ENCODE data around the gene FGR. TPM values are rescaled to one million over a fixed set of nuclear protein-coding genes. Genes with fewer than 3 reads are reported as not detected.

FGR gene
- polyA plus RNA-seq, 1 of the 3 experiments (the other 2 are of a cell fraction): not detected

- TF ChIP-seq SIN3A (IDR thresholded peaks at IDR 0.05; ENCODE audit: borderline replicate concordance, low read depth, low read length) (peak; percentile 78; the same call in 1 of the 2 replicates), REST (IDR thresholded peaks at IDR 0.05; ENCODE audit: low read depth, low read length) (no peak), RAD21 (IDR thresholded peaks at IDR 0.05; ENCODE audit: low read length) (peak; percentile 52), NFIC (IDR thresholded peaks at IDR 0.05; ENCODE audit: borderline replicate concordance) (no peak; the same call in 1 of the 2 replicates), CHD2 (IDR thresholded peaks at IDR 0.05; ENCODE audit: low read length, partially characterized antibody) (peak; percentile 48), ZBTB33 (IDR thresholded peaks at IDR 0.05; ENCODE audit: borderline replicate concordance, low read depth) (no peak), MEF2A (IDR thresholded peaks at IDR 0.05; ENCODE audit: borderline replicate concordance, low read depth) (no peak), SMC3 (IDR thresholded peaks at IDR 0.05; ENCODE audit: low read depth, low read length) (peak; percentile 16; the same call in 1 of the 2 replicates), GATA2 (CRISPR knock-in tag; IDR thresholded peaks at IDR 0.05) (no peak), TAF1 (IDR thresholded peaks at IDR 0.05; ENCODE audit: borderline replicate concordance, low read depth, low read length) (peak; percentile 34; the same call in 1 of the 2 replicates), EZH2phosphoT487 (IDR thresholded peaks at IDR 0.05; ENCODE audit: borderline replicate concordance, low read depth) (no peak), RFX5 (IDR thresholded peaks at IDR 0.05; ENCODE audit: low read length) (peak; percentile 71), MAX (IDR thresholded peaks at IDR 0.05; ENCODE audit: low read depth) (0 out of 2 replicates have a peak, but pooled peaks have one; percentile 1), ELF1 (IDR thresholded peaks at IDR 0.05) (no peak), NRF1 (IDR thresholded peaks at IDR 0.05; ENCODE audit: low read depth, low read length) (no peak), EP300 (IDR thresholded peaks at IDR 0.05; ENCODE audit: borderline replicate concordance in 1 of 2, low read depth in 1 of 2, low read length in 1 of 2) (peak in 1 of 2 experiments; percentile 35; a peak in 1 of 4 replicates), FOXJ3 (CRISPR knock-in tag; IDR thresholded peaks at IDR 0.05) (0 out of 2 replicates have a peak, but pooled peaks have one; percentile 15), POLR2AphosphoS5 (IDR thresholded peaks at IDR 0.05; ENCODE audit: low read depth, low read length) (peak; percentile 97), FOXM1 (IDR thresholded peaks at IDR 0.05; ENCODE audit: low read depth) (no peak), YY1 (IDR thresholded peaks at IDR 0.05; ENCODE audit: low read depth) (0 out of 2 replicates have a peak, but pooled peaks have one; percentile 54), RCOR1 (IDR thresholded peaks at IDR 0.05; ENCODE audit: low read length) (peak; percentile 50; the same call in 1 of the 2 replicates), RXRA (IDR thresholded peaks at IDR 0.05; ENCODE audit: borderline replicate concordance, low read depth) (no peak), GABPA (IDR thresholded peaks at IDR 0.05; ENCODE audit: low read depth) (no peak), TCF12 (IDR thresholded peaks at IDR 0.05) (peak; percentile 10; the same call in 1 of the 2 replicates)
Observed at GRCh38 chr1:27671964-27672749, 37.2 kb upstream of the FGR start, which contains the start of gene IFI6 (continued).
